SK-N-SH treated with all-trans-retinoic acid at 6 μM for 48 hours (cell line): Measurements from ENCODE around the gene CFAP65.

ENCODE experiments used
- ARNTL ChIP-seq: fragments of 450-650 bp; formaldehyde crosslinking; IDR thresholded peaks from 2 replicates; pipeline ENCODE4 v1.5.0; 2020; ENCODE audit warnings: low read depth, mild to moderate bottlenecking, moderate library complexity, borderline replicate concordance
- GLIS3 ChIP-seq: fragments of 250-450 bp; sonication (Bioruptor Pico); IDR thresholded peaks from 2 replicates; pipeline ENCODE4 v1.5.0; 2020; ENCODE audit warnings: mild to moderate bottlenecking, moderate library complexity
- ISL1 ChIP-seq: fragments of 250-450 bp; sonication (Bioruptor Pico); IDR thresholded peaks from 2 replicates; pipeline ENCODE4 v2.1.2; 2022; ENCODE audit warnings: mild to moderate bottlenecking, moderate library complexity
- OSR1 ChIP-seq: fragments of 250-450 bp; sonication (Bioruptor Pico); IDR thresholded peaks from 2 replicates; pipeline ENCODE4 v1.8.0; 2022; ENCODE audit warnings: moderate library complexity, mild to moderate bottlenecking, inconsistent platforms
- PATZ1 ChIP-seq: fragments of 250-450 bp; sonication (Bioruptor Pico); IDR thresholded peaks from 2 replicates; pipeline ENCODE4 v1.8.0; 2020; ENCODE audit warnings: mild to moderate bottlenecking, moderate library complexity, borderline replicate concordance
- PPARA ChIP-seq: fragments of 250-450 bp; sonication (Bioruptor Pico); IDR thresholded peaks from 2 replicates; pipeline ENCODE4 v1.5.0; 2020; ENCODE audit warnings: mild to moderate bottlenecking, borderline replicate concordance
- RARB ChIP-seq: fragments of 250-450 bp; sonication (Bioruptor Pico); IDR thresholded peaks from 2 replicates; pipeline ENCODE4 v1.8.0; 2021; ENCODE audit warnings: mild to moderate bottlenecking, moderate library complexity
- SNAI2 ChIP-seq: fragments of 250-450 bp; sonication (Bioruptor Pico); IDR thresholded peaks from 2 replicates; pipeline ENCODE4 v1.5.0; 2020; ENCODE audit warnings: mild to moderate bottlenecking, moderate library complexity
- TCF4 ChIP-seq: fragments of 250-450 bp; sonication (Bioruptor Pico); IDR thresholded peaks from 2 replicates; pipeline ENCODE4 v1.8.0; 2021; ENCODE audit warnings: mild to moderate bottlenecking, moderate library complexity, borderline replicate concordance
- TOX ChIP-seq: fragments of 250-450 bp; sonication (Bioruptor Pico); IDR thresholded peaks from 2 replicates; pipeline ENCODE4 v1.8.0; 2021; ENCODE audit warnings: mild to moderate bottlenecking, moderate library complexity, borderline replicate concordance
- ZC3H10 ChIP-seq: fragments of 250-450 bp; sonication (Bioruptor Pico); IDR thresholded peaks from 2 replicates; pipeline ENCODE4 v1.5.1; 2021; ENCODE audit warnings: mild to moderate bottlenecking, moderate library complexity
- ZFP30 ChIP-seq: fragments of 450-650 bp; formaldehyde crosslinking; IDR thresholded peaks from 2 replicates; pipeline ENCODE4 v1.5.0; 2022; ENCODE audit warnings: mild to moderate bottlenecking, moderate library complexity
- TF ChIP-seq, protein P1 (sequence below): fragments of 250-450 bp; sonication (Bioruptor Pico); IDR thresholded peaks from 2 replicates; pipeline ENCODE4 v1.5.1; 2021; ENCODE audit warnings: mild to moderate bottlenecking, moderate library complexity

DNA sequence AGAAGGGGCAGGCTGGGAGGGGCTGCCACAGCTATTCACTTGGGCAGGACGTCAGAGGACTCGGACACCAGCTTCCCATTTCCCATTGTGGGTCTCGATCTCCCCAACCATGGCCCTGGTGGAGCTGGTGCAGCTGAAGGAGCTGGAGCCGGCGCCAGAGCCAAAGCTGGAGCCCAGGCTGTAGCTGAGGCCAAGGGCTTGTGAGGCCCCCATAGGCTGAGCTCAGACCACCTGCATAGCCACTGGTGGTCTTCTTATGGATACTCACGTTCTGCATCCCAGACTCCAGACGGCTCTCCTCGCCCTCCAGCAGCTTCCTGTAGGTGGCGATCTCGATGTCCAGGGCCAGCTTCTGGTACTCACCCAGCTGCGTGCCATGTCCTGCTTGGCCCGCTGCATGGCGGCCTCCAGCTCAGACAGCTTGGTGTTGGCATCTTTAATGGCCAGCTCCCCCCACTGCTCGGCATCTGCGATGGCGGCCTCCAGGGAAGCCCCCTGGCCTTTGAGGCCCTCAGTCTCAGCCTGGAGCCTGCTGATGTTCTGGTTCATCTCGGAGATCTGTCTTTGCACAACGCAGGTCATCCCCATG, 87.9 kb downstream of the CFAP65 start:
- TF ChIP-seq PATZ1 (CRISPR knock-in tag): no peak
- no peak for TF ChIP-seq GLIS3 (CRISPR knock-in tag)
- no peak for TF ChIP-seq TOX (CRISPR knock-in tag)
- no peak for TF ChIP-seq OSR1
- TF ChIP-seq PPARA (CRISPR knock-in tag): no peak
- no peak for TF ChIP-seq ISL1 (CRISPR knock-in tag)
- no peak for TF ChIP-seq TCF4 (CRISPR knock-in tag)
- no peak for TF ChIP-seq ARNTL (CRISPR knock-in tag)
- TF ChIP-seq, protein P1, sequence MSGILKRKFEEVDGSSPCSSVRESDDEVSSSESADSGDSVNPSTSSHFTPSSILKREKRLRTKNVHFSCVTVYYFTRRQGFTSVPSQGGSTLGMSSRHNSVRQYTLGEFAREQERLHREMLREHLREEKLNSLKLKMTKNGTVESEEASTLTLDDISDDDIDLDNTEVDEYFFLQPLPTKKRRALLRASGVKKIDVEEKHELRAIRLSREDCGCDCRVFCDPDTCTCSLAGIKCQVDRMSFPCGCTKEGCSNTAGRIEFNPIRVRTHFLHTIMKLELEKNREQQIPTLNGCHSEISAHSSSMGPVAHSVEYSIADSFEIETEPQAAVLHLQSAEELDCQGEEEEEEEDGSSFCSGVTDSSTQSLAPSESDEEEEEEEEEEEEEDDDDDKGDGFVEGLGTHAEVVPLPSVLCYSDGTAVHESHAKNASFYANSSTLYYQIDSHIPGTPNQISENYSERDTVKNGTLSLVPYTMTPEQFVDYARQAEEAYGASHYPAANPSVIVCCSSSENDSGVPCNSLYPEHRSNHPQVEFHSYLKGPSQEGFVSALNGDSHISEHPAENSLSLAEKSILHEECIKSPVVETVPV (CRISPR knock-in tag): no peak
- no peak for TF ChIP-seq ZFP30
- no peak for TF ChIP-seq ZC3H10 (CRISPR knock-in tag)
- TF ChIP-seq RARB (CRISPR knock-in tag): no peak
- no peak for TF ChIP-seq SNAI2 (CRISPR knock-in tag)
